Chondrocyte (in vitro differentiated cells): Measurements from ENCODE around the gene OAS3. TPM values are rescaled to one million over a fixed set of nuclear protein-coding genes. Genes with fewer than 3 reads are reported as not detected.
"Not testable (repeated sequence)": the region's sequence is repeated elsewhere in the genome, so short reads cannot be mapped to it uniquely, and the experiment has no call there.

Experiments
- DNase-seq: peaks from one replicate; pipeline ENCODE4 v3.0.0; 2021; ENCODE audit warnings: mixed read lengths, low spot score
- H3K27ac Mint-ChIP-seq: one replicate; pipeline ENCODE4 v1.8.0; 2021; ENCODE audit warnings: mild to moderate bottlenecking, moderate library complexity, mixed read lengths; ENCODE audit not compliant: unreplicated experiment
- H3K27me3 Mint-ChIP-seq: 2 replicates; pipeline ENCODE4 v1.8.0; 2021; ENCODE audit warnings: low read depth, mixed read lengths
- H3K36me3 Mint-ChIP-seq: 2 replicates; pipeline ENCODE4 v1.8.0; 2021; ENCODE audit warnings: low read depth, mixed read lengths
- H3K4me1 Mint-ChIP-seq: 2 replicates; pipeline ENCODE4 v1.8.0; 2021; ENCODE audit warnings: low read depth, mild to moderate bottlenecking, mixed read lengths
- H3K4me3 Mint-ChIP-seq: one replicate; pipeline ENCODE4 v1.8.0; 2021; ENCODE audit warnings: mild to moderate bottlenecking, moderate library complexity, mixed read lengths; ENCODE audit not compliant: unreplicated experiment
- H3K9me3 Mint-ChIP-seq: 2 replicates; pipeline ENCODE4 v1.8.0; 2021; ENCODE audit warnings: low read depth, mixed read lengths
- total RNA-seq: library from RNA; stranded (reverse); gene quantifications from 3 replicates; pipeline ENCODE4 v1.2.1, GENCODE V29; 2021
- TF ChIP-seq, protein P1 (sequence below): fragments of 200-600 bp; sonication (generic); IDR thresholded peaks from 2 replicates; pipeline ENCODE4 v1.5.0; 2021; ENCODE audit warnings: antibody characterized with exemption, mild to moderate bottlenecking, moderate library complexity

OAS3 gene
- total RNA-seq, 1 donor from 2014 or later, result 0.55 TPM

DNA sequence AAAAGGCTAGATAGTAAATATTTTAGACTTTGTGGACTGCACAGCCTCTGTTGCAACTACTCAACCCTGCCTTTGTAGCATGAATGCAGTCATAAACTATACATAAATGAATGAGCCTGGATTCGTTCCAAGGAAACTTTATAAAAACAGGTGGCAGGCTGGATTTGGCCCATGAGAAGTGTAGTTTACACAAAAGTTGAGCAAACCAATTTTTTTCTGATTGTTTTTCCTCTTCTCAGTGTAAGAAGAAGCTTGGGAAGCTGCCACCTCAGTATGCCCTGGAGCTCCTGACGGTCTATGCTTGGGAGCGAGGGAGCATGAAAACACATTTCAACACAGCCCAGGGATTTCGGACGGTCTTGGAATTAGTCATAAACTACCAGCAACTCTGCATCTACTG lies 22.0 kb upstream of the OAS3 start:
- DNase-seq, result no peak
- Mint-ChIP-seq H3K36me3 (peaks cover 5% of the 10 kb centered on the region), H3K27ac (no peak overlapping the region), H3K4me3 (no peak overlapping the region), H3K4me1 (no peaks in the 10 kb centered on the region), H3K9me3 (peaks cover 40% of the 10 kb centered on the region), H3K27me3 (no peaks in the 10 kb centered on the region)
- TF ChIP-seq, protein P1, sequence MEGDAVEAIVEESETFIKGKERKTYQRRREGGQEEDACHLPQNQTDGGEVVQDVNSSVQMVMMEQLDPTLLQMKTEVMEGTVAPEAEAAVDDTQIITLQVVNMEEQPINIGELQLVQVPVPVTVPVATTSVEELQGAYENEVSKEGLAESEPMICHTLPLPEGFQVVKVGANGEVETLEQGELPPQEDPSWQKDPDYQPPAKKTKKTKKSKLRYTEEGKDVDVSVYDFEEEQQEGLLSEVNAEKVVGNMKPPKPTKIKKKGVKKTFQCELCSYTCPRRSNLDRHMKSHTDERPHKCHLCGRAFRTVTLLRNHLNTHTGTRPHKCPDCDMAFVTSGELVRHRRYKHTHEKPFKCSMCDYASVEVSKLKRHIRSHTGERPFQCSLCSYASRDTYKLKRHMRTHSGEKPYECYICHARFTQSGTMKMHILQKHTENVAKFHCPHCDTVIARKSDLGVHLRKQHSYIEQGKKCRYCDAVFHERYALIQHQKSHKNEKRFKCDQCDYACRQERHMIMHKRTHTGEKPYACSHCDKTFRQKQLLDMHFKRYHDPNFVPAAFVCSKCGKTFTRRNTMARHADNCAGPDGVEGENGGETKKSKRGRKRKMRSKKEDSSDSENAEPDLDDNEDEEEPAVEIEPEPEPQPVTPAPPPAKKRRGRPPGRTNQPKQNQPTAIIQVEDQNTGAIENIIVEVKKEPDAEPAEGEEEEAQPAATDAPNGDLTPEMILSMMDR, result no peak

DNA sequence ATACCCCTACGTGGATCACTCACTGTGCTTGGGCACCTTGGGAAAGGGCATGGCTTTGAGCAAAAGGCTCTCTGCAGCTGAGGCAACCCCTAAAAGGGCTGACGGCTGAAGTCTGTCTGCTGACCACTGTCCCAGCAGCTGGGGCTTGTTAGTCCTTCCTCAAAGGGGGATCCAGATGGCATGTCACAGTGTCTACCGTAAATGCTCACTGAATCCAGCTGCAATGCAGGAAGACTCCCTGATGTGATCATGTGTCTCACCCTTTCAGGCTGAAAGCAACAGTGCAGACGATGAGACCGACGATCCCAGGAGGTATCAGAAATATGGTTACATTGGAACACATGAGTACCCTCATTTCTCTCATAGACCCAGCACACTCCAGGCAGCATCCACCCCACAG lies 19.2 kb upstream of the OAS3 start:
- no peak for DNase-seq
- Mint-ChIP-seq H3K9me3 (peaks cover 22% of the 10 kb centered on the region), H3K27me3 (peaks cover 6% of the 10 kb centered on the region), H3K4me3 (no peak overlapping the region), H3K36me3 (no peaks in the 10 kb centered on the region), H3K4me1 (no peaks in the 10 kb centered on the region), H3K27ac (no peak overlapping the region)
- TF ChIP-seq, protein P1, result no peak

DNA sequence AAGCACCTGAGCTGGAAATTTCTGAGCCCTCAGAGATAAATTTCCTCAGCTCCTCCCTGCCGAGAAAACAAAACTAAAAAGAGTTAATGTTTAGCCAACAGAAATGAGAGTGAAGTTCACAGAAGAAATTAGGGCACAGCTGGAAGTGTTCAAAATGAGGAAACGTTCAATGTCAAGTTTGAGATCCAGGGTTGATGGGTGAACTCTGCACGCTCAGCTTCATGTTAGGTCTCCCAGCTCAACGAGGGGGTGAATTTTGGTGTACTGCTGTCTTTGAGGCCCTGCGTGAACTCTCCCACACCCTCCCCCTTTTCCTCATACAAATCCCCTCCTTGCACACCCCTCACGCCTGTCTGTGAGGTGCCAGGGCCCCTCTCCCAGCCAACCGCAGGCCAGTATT lies 13.3 kb upstream of the OAS3 start:
- no peak overlapping the region for H3K4me3 Mint-ChIP-seq
- no peak for DNase-seq
- no peaks in the 10 kb centered on the region for H3K4me1 Mint-ChIP-seq
- H3K27me3 Mint-ChIP-seq, result peaks cover 15% of the 10 kb centered on the region
- TF ChIP-seq, protein P1, result no peak
- no peak overlapping the region for H3K27ac Mint-ChIP-seq
- H3K36me3 Mint-ChIP-seq, result no peaks in the 10 kb centered on the region
- H3K9me3 Mint-ChIP-seq, result peaks cover 7% of the 10 kb centered on the region

DNA sequence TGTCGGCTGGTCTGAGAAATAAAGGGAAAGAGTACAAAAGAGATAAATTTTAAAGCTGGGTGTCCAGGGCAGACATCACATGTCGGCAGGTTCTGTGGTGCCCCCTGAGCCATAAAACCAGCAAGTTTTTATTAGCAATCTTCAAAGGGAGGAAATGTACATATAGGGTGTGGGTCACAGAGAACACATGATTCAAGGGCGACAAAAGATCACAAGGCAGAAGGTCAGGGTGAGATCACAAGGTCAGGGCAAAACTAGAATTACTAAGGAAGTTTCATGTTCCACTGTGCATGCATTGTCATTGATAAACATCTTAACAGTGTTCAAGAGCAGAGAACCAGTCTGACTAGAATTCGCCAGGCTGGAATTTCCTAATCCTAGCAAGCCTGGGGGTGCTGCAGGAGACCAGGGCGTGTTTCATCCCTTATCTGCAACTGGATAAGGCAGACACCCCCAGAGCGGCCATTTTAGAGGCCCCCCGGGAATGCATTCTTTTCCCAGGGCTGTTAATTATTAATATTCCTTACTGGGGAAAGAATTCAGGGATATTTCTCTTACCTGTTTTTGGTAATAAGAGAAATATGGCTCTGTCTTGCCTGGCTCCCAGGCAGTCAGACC lies 11.7 kb upstream of the OAS3 start:
- peaks cover 16% of the 10 kb centered on the region for H3K27me3 Mint-ChIP-seq
- H3K36me3 Mint-ChIP-seq, H3K4me1 Mint-ChIP-seq, H3K27ac Mint-ChIP-seq, H3K4me3 Mint-ChIP-seq, H3K9me3 Mint-ChIP-seq, DNase-seq: not testable (repeated sequence)

DNA sequence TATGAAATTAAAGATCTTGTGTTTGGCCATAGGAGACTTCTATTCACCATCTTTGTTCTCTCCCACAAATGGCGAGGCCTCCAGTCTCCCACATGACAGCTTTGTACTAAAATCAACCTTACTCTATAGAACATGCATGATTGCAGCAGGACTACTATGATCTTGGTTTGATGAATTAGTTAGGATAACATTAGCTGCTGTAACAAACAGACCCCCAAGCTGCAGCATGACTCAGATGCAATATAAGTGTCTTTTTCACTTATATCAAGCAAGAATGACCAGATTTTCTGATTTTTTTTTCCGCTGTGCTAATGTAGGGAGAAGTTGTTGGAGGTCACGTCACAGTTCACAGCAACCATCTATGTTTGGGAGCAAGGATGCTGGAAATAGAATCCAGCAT lies 10.8 kb upstream of the OAS3 start:
- Mint-ChIP-seq H3K4me1 (no peaks in the 10 kb centered on the region), H3K9me3 (peaks cover 7% of the 10 kb centered on the region), H3K4me3 (no peak overlapping the region), H3K27ac (no peak overlapping the region), H3K36me3 (no peaks in the 10 kb centered on the region), H3K27me3 (peaks cover 20% of the 10 kb centered on the region)
- TF ChIP-seq, protein P1, result no peak
- no peak for DNase-seq

DNA sequence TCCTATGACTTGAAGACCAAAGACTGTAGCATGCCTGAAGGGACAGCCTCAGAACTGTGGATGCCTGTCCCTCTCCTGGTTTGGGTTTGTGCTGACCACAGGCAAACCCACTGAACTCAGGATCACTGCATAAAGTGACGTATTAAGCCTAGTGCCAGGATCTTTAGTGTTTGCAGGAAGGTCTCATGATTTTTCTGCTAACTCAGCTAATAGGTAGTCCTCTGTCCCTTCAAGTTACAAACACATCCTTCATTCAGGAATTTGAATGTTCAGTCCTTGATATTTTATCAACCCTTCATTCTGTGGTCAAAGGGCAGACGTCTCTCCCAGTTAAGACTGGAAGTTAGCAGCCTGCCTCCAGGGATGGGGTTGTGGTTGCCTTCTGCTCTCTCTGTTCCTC lies 10.3 kb upstream of the OAS3 start:
- peaks cover 7% of the 10 kb centered on the region for H3K9me3 Mint-ChIP-seq
- no peak for DNase-seq
- no peaks in the 10 kb centered on the region for H3K4me1 Mint-ChIP-seq
- H3K27me3 Mint-ChIP-seq, result peaks cover 24% of the 10 kb centered on the region
- H3K4me3 Mint-ChIP-seq, result no peak overlapping the region
- H3K36me3 Mint-ChIP-seq, result no peaks in the 10 kb centered on the region
- TF ChIP-seq, protein P1, result no peak
- H3K27ac Mint-ChIP-seq, result no peak overlapping the region
